ENCODE data around the gene IL34. TPM values are rescaled to one million over a fixed set of nuclear protein-coding genes. Genes with fewer than 3 reads are reported as not detected.

The IL34 gene
- total RNA-seq, 2 donors from 2014 or later = 0.39 to 2.2 TPM

DNA sequence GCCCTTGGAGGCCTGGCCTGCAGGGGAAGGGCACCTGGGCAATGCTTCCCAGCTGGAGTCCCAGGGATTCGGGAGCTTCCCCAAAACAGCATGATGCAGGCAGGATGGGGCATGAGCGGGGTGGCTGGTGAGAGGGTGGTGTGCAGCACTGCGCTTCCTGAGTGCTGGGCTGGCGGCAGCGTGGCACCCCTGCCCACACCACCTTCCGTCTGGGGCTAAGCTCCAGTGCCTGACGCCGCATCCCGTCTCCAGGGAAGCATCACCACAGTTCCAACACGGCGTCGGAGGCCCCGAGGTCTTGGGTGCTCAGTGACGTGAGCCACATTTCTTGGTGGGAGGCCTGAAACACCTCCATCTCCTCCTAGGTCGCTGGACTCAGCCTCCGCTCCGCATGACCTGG lies 53.3 kb downstream of the IL34 start:
- H3K36me3 ChIP-seq = no peaks in the 10 kb centered on the region
- peak overlapping the region; percentile 76 to 85 for H3K27ac ChIP-seq
- no peak for TF ChIP-seq CTCF (IDR thresholded peaks at IDR 0.05)

GRCh38 chr16:70700101-70701020 lies 54.0 kb downstream of the IL34 start:
- no peak for TF ChIP-seq CTCF (IDR thresholded peaks at IDR 0.05)
- peaks cover 0 to 88% of the 10 kb centered on the region in 2 donors for H3K4me1 ChIP-seq
- H3K27ac ChIP-seq = peak overlapping the region; percentile 76 to 85
- no peak for DNase-seq (ENCODE audit: low spot score)
- no peak overlapping the region for H3K4me3 ChIP-seq
- H3K36me3 ChIP-seq = no peaks in the 10 kb centered on the region
- H3K9me3 ChIP-seq = no peaks in the 10 kb centered on the region
- no peaks in the 10 kb centered on the region for H3K27me3 ChIP-seq

More for the DNA sequence above, 53.3 kb downstream of the IL34 start:
- DNase-seq (ENCODE audit: low spot score) = no peak
- Histone ChIP-seq H3K4me1 (peaks cover 0 to 94% of the 10 kb centered on the region in 2 donors), H3K4me3 (no peak overlapping the region), H3K27me3 (no peaks in the 10 kb centered on the region), H3K9me3 (no peaks in the 10 kb centered on the region)

DNA sequence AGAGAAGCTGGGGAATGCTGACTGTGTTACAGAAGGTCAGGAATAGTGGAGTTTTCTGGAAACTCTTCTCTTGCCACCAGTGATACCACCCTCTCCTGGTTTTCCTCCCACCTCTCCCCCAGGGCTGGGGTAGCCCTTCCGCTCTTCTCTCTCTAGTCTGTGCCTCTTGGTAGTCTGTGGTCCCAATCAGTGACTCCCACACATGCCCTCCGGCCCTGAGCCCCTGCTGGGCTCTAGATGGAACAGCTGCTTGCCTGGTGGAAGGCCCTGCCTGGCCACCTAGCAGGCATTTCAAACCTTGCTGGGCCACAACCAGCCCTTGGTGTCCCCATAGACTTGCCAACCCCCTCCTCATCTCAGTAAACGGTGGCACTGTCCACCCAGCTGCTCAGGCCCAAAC lies 54.7 kb downstream of the IL34 start:
- Histone ChIP-seq H3K4me1 (peaks cover 0 to 82% of the 10 kb centered on the region in 2 donors), H3K27ac (peak overlapping the region; percentile 76 to 85)

DNA sequence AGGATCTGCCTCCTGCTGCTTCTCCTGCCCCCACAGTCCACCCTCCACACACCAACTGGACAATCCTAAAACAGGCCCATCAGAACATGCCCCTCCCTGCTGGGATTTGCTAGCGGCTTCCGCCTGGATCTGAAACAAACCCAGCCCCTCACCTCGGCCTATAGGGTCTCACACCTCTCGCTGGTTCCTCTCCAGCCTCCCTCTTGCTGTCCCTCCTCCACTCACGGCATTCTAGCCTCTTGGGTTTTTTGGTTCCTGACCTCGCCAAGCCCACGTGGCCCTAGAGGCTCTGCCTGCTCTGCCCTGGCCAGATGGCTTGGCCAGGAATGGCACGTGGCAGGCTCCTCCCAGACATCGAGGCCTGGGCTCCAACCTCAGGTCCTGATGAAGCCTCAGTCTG lies 55.2 kb downstream of the IL34 start:
- Histone ChIP-seq H3K4me3 (no peak overlapping the region), H3K27ac (peak overlapping the region; percentile 76 to 85), H3K27me3 (no peaks in the 10 kb centered on the region), H3K9me3 (no peaks in the 10 kb centered on the region), H3K4me1 (peaks cover 0 to 82% of the 10 kb centered on the region in 2 donors), H3K36me3 (no peaks in the 10 kb centered on the region)
- TF ChIP-seq CTCF (IDR thresholded peaks at IDR 0.05) = no peak
- DNase-seq (ENCODE audit: low spot score) = no peak

More for the DNA sequence above, 54.7 kb downstream of the IL34 start:
- Histone ChIP-seq H3K4me3 (no peak overlapping the region), H3K9me3 (no peaks in the 10 kb centered on the region), H3K36me3 (no peaks in the 10 kb centered on the region), H3K27me3 (no peaks in the 10 kb centered on the region)
- no peak for DNase-seq (ENCODE audit: low spot score)
- TF ChIP-seq CTCF (IDR thresholded peaks at IDR 0.05) = no peak

- Histone ChIP-seq H3K27me3 (no peaks in the 10 kb centered on the region), H3K36me3 (no peaks in the 10 kb centered on the region), H3K9me3 (no peaks in the 10 kb centered on the region), H3K4me3 (no peak overlapping the region), H3K4me1 (peaks cover 0 to 82% of the 10 kb centered on the region in 2 donors), H3K27ac (peak overlapping the region; percentile 83 to 85)
- no peak for TF ChIP-seq CTCF (IDR thresholded peaks at IDR 0.05)
- no peak for DNase-seq (ENCODE audit: low spot score)
Observed at GRCh38 chr16:70701998-70702397, 55.6 kb downstream of the IL34 start.
